NB4 (cell line): ENCODE data around the gene ANKRD2.

Source experiments
- DNase-seq: peaks from one replicate; pipeline ENCODE4 v3.0.0; 2010; ENCODE audit warnings: low read depth
- H3K4me3 ChIP-seq: one replicate; pipeline ENCODE4 v1.5.1; 2011; ENCODE audit warnings: mild to moderate bottlenecking, low read depth, low read length, moderate library complexity
- CTCF ChIP-seq: IDR thresholded peaks from one replicate; pipeline ENCODE4 v1.5.1; 2012; ENCODE audit warnings: low read depth, low read length
- MAX ChIP-seq: IDR thresholded peaks from 2 replicates; pipeline ENCODE4 v1.6.1; 2011; ENCODE audit warnings: low read depth, low read length
- MYC ChIP-seq: IDR thresholded peaks from 2 replicates; pipeline ENCODE4 v1.6.1; 2011; ENCODE audit warnings: low read depth, low read length
- POLR2A ChIP-seq: IDR thresholded peaks from 2 replicates; pipeline ENCODE4 v1.6.1; 2011; ENCODE audit warnings: mild to moderate bottlenecking; ENCODE audit not compliant: insufficient read length; ENCODE audit errors: extremely low read depth

The ANKRD2 gene

GRCh38 chr10:97599272-97599619, 26.7 kb downstream of the ANKRD2 start:
- no peak for DNase-seq
- no peak for TF ChIP-seq MAX
- no peak for TF ChIP-seq MYC
- no peak for TF ChIP-seq POLR2A
- TF ChIP-seq CTCF: no peak
- H3K4me3 ChIP-seq: no peak overlapping the region

GRCh38 chr10:97600616-97601015, 28.0 kb downstream of the ANKRD2 start:
- TF ChIP-seq CTCF: no peak
- TF ChIP-seq MAX: no peak
- TF ChIP-seq MYC: no peak
- no peak for TF ChIP-seq POLR2A
- no peak overlapping the region for H3K4me3 ChIP-seq
- no peak for DNase-seq

- TF ChIP-seq MAX: no peak
- no peak for TF ChIP-seq CTCF
- no peak for TF ChIP-seq MYC
- TF ChIP-seq POLR2A: no peak
- no peak for DNase-seq
Measured at GRCh38 chr10:97601268-97602215, 29.0 kb downstream of the ANKRD2 start.

GRCh38 chr10:97607095-97607636, 34.6 kb downstream of the ANKRD2 start:
- TF ChIP-seq POLR2A: no peak
- TF ChIP-seq MAX: no peak
- no peak for TF ChIP-seq CTCF
- no peak for TF ChIP-seq MYC
- DNase-seq: no peak
- no peak overlapping the region for H3K4me3 ChIP-seq

More at GRCh38 chr10:97601268-97602215, 29.0 kb downstream of the ANKRD2 start:
- H3K4me3 ChIP-seq: no peak overlapping the region

GRCh38 chr10:97608991-97609561, 36.5 kb downstream of the ANKRD2 start:
- no peak for DNase-seq
- TF ChIP-seq MAX (no peak), MYC (no peak), CTCF (no peak), POLR2A (no peak)
- no peak overlapping the region for H3K4me3 ChIP-seq
